CD8-positive, alpha-beta memory T cell (primary cell): ENCODE measurements around the gene CTNNA2. TPM values are rescaled to one million over a fixed set of nuclear protein-coding genes. Genes with fewer than 3 reads are reported as not detected.

ENCODE experiments used
- CTCF ChIA-PET: fragments of 350-600 bp; sonication (Branson Sonifier 250); formaldehyde crosslinking; loops from one replicate; lab custom pipeline; 2021; ENCODE audit warnings: antibody characterized with exemption; lab: Charles Lee
- POLR2A ChIA-PET: fragments of 350-600 bp; sonication (Branson Sonifier 250); formaldehyde crosslinking; loops from one replicate; lab custom pipeline; 2021; ENCODE audit warnings: antibody characterized with exemption; lab: Charles Lee
- DNase-seq, 5 donors: peaks; one replicate each; pipeline versions ENCODE4 v3.0.0 to v3.0.0-alpha.2; 2020 to 2022; ENCODE audit warnings: mixed read lengths in 1 of 5
- H3K27ac ChIP-seq: one replicate; pipeline ENCODE4 v1.7.0; 2013; ENCODE audit warnings: low read depth, mild to moderate bottlenecking, low read length, moderate library complexity
- H3K27me3 ChIP-seq: 2 replicates; pipeline ENCODE4 v1.7.0; 2013; ENCODE audit warnings: low read length, mild to moderate bottlenecking; ENCODE audit not compliant: insufficient read depth, poor library complexity, severe bottlenecking
- H3K36me3 ChIP-seq: 2 replicates; pipeline ENCODE4 v1.7.0; 2013; ENCODE audit warnings: mild to moderate bottlenecking, low read length, moderate library complexity; ENCODE audit not compliant: insufficient read depth
- H3K4me1 ChIP-seq: 2 replicates; pipeline ENCODE4 v1.7.0; 2013; ENCODE audit warnings: mild to moderate bottlenecking, low read length, moderate library complexity; ENCODE audit not compliant: insufficient read depth
- H3K4me3 ChIP-seq: 2 replicates; pipeline ENCODE4 v1.7.0; 2013; ENCODE audit warnings: mild to moderate bottlenecking, low read length
- H3K9me3 ChIP-seq: 2 replicates; pipeline ENCODE4 v1.7.0; 2013; ENCODE audit warnings: mild to moderate bottlenecking, low read length
- H3K27ac Mint-ChIP-seq, 8 donors: one replicate each; pipeline ENCODE4 v1.8.0; 2020 to 2021; ENCODE audit warnings: mixed read lengths in 8 of 8, mild to moderate bottlenecking in 6 of 8, inconsistent platforms in 3 of 8, moderate library complexity in 3 of 8
- H3K27me3 Mint-ChIP-seq, 2 donors: one replicate each; pipeline ENCODE4 v1.8.0; 2020 to 2021; ENCODE audit warnings: mixed read lengths in 2 of 2, mild to moderate bottlenecking in 1 of 2, moderate library complexity in 1 of 2
- H3K36me3 Mint-ChIP-seq, 3 donors: one replicate each; pipeline ENCODE4 v1.8.0; 2020 to 2021; ENCODE audit warnings: mixed read lengths in 3 of 3, inconsistent platforms in 1 of 3, mild to moderate bottlenecking in 1 of 3
- H3K4me1 Mint-ChIP-seq, 3 donors: one replicate each; pipeline ENCODE4 v1.8.0; 2020 to 2021; ENCODE audit warnings: mixed read lengths in 3 of 3, inconsistent platforms in 1 of 3, mild to moderate bottlenecking in 1 of 3
- H3K4me3 Mint-ChIP-seq, 7 donors: one replicate each; pipeline ENCODE4 v1.8.0; 2020 to 2021; ENCODE audit warnings: mixed read lengths in 7 of 7, mild to moderate bottlenecking in 6 of 7, moderate library complexity in 4 of 7, inconsistent platforms in 2 of 7
- H3K9me3 Mint-ChIP-seq, 5 donors: one replicate each; pipeline ENCODE4 v1.8.0; 2020 to 2022; ENCODE audit warnings: mixed read lengths in 5 of 5, mild to moderate bottlenecking in 3 of 5, moderate library complexity in 2 of 5, inconsistent platforms in 1 of 5
- polyA plus RNA-seq: library from polyadenylated mRNA; unstranded; fragments of 300-500 nt; fragmentation: Illumina TruSeq; gene quantifications from one replicate; pipeline ENCODE4 v1.2.3, GENCODE V29; 2021
- total RNA-seq, 2 experiments: library from RNA; stranded (reverse); gene quantifications; one replicate each; pipeline ENCODE4 v1.2.3, GENCODE V29; 2021

The CTNNA2 gene
- total and polyA plus RNA-seq, 3 experiments from 2014 or later = not detected

DNA sequence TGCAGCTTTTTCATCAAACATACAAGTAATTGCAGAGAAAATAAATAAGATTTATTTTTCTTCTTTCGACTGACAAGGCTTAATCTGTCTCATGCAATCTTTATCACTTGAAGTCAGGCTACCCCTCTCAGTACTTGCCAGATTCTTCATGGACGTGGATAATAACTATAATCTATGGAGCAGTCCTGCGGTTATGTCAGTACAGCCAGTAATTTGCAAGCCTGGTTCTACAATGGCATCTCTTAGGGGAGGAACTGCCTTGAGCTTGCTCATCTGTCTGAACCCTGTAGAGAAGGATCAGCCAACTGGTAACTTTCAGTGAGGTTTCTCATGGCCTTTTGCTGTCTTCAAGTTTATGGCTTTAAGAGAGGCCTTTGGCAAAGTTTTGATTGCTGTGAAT lies 827.2 kb downstream of the CTNNA2 start:
- no peaks in the 10 kb centered on the region for H3K36me3 Mint-ChIP-seq
- no peaks in the 10 kb centered on the region for H3K9me3 ChIP-seq
- no peak overlapping the region for H3K4me3 Mint-ChIP-seq
- no peaks in the 10 kb centered on the region for H3K4me1 ChIP-seq
- no peak overlapping the region for H3K27ac Mint-ChIP-seq
- no peaks in the 10 kb centered on the region for H3K4me1 Mint-ChIP-seq
- H3K9me3 Mint-ChIP-seq = peaks cover 6 to 9% (median 9%) of the 10 kb centered on the region in 5 donors
- POLR2A ChIA-PET = no interaction called here
- no peak for DNase-seq
- no peaks in the 10 kb centered on the region for H3K27me3 Mint-ChIP-seq
- no peaks in the 10 kb centered on the region for H3K36me3 ChIP-seq
- CTCF ChIA-PET = no interaction called here
- no peak overlapping the region for H3K4me3 ChIP-seq
- H3K27me3 ChIP-seq = no peaks in the 10 kb centered on the region
- H3K27ac ChIP-seq = no peak overlapping the region

DNA sequence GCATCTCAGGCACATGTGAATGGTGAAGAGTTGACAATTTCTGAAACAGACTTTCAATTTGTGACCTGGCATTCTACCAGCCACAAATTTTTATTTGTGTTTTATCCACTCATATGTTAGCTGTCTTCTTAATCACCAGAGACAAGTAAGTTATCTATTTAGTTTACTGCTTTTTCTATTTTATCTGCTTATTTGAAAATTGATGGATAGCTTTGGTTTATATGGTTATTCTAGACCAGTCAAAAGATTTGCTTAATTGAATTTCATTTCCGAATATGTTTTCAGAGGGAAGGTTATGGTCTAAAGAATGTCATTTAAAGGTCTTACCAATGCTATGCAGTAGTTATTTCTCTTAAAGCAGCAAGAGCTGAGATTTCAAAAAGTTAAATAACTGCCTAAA lies 835.2 kb downstream of the CTNNA2 start:
- Histone ChIP-seq H3K4me1 (no peaks in the 10 kb centered on the region), H3K4me3 (no peak overlapping the region), H3K9me3 (no peaks in the 10 kb centered on the region), H3K27me3 (no peaks in the 10 kb centered on the region), H3K36me3 (no peaks in the 10 kb centered on the region), H3K27ac (no peak overlapping the region)
- H3K9me3 Mint-ChIP-seq = peaks cover 0 to 16% (median 2%) of the 10 kb centered on the region in 5 donors
- DNase-seq = no peak
- H3K4me3 Mint-ChIP-seq = no peak overlapping the region
- H3K4me1 Mint-ChIP-seq = no peaks in the 10 kb centered on the region
- ChIA-PET POLR2A (no interaction called here), CTCF (no interaction called here)
- H3K36me3 Mint-ChIP-seq = no peaks in the 10 kb centered on the region
- peaks cover 0 to 1% of the 10 kb centered on the region in 2 donors for H3K27me3 Mint-ChIP-seq
- no peak overlapping the region for H3K27ac Mint-ChIP-seq

DNA sequence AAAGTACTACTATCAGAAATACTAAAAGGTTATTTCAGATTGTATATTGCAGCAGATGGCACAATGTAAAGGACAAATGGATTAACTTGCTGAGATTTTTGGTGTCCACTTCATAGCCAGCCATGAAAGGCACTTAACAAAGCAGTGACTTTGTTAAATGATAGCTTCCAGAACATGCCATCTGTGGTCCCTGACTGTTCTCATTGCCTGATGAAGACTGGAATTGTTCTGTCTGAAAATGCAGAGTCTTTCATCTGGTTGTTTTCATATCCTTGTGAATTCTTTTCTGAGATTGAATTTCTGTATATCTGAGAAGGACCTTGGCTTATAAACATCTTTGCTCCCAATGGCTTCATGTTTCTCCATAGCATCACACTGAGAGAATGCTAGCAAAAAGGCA lies 836.1 kb downstream of the CTNNA2 start:
- no peaks in the 10 kb centered on the region for H3K27me3 ChIP-seq
- H3K4me1 ChIP-seq = no peaks in the 10 kb centered on the region
- Mint-ChIP-seq H3K4me1 (no peaks in the 10 kb centered on the region), H3K9me3 (peaks cover under 1 to 12% (median 3%) of the 10 kb centered on the region in 5 donors), H3K4me3 (no peak overlapping the region), H3K27me3 (peaks cover 0 to 1% of the 10 kb centered on the region in 2 donors), H3K27ac (no peak overlapping the region), H3K36me3 (no peaks in the 10 kb centered on the region)
- H3K9me3 ChIP-seq = no peaks in the 10 kb centered on the region
- DNase-seq = no peak
- POLR2A ChIA-PET = no interaction called here
- CTCF ChIA-PET = no interaction called here
- H3K4me3 ChIP-seq = no peak overlapping the region
- no peaks in the 10 kb centered on the region for H3K36me3 ChIP-seq
- no peak overlapping the region for H3K27ac ChIP-seq

DNA sequence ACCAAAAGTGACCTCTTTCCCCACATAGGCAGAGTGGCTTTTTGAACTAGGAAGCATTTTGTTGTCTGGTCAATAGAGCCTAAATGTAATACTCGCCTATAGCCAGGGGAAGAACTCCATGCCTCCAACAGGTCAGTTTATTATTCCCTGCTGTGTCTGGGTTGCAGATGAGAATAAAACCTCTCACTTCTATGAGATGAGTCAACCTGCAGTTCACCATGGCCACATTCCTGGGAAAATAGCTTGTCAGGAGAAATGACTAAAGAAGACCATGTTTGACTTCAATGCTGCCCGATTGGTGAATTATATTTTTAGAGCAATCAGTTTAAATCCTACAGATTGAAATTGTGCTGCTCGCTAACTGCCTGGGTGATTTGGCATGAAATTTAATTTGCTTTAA lies 838.4 kb downstream of the CTNNA2 start:
- Mint-ChIP-seq H3K36me3 (no peaks in the 10 kb centered on the region), H3K9me3 (peaks cover 0 to 10% (median 4%) of the 10 kb centered on the region in 5 donors), H3K27ac (no peak overlapping the region), H3K4me3 (no peak overlapping the region), H3K27me3 (peaks cover 0 to 1% of the 10 kb centered on the region in 2 donors), H3K4me1 (no peaks in the 10 kb centered on the region)
- no peaks in the 10 kb centered on the region for H3K4me1 ChIP-seq
- no peaks in the 10 kb centered on the region for H3K27me3 ChIP-seq
- POLR2A ChIA-PET = no interaction called here
- H3K36me3 ChIP-seq = no peaks in the 10 kb centered on the region
- no peaks in the 10 kb centered on the region for H3K9me3 ChIP-seq
- DNase-seq = no peak
- CTCF ChIA-PET = no interaction called here
- H3K27ac ChIP-seq = no peak overlapping the region
- no peak overlapping the region for H3K4me3 ChIP-seq

DNA sequence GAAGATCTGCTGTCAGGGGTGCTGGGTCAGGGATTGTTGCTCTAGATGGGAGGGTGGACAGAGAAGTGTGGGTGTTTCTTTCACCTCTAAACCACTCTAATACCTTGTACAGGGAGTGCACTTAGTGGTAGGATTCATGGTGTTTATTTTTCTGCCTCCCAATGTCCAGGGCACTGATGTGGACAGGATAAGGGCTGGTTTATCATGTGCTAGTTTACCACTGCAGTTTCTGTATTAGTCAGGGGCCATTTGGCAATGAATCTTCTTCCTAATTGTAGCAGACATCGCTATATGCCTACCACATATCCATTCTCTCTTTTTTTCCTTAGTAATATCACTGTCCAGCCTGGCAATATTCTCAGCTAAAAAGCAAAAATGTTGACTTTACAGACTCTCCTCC lies 842.0 kb downstream of the CTNNA2 start:
- Histone ChIP-seq H3K27ac (no peak overlapping the region), H3K4me3 (no peak overlapping the region), H3K9me3 (no peaks in the 10 kb centered on the region), H3K27me3 (no peaks in the 10 kb centered on the region), H3K36me3 (no peaks in the 10 kb centered on the region), H3K4me1 (no peaks in the 10 kb centered on the region)
- ChIA-PET CTCF (no interaction called here), POLR2A (no interaction called here)
- H3K4me3 Mint-ChIP-seq = no peak overlapping the region
- DNase-seq = no peak
- H3K9me3 Mint-ChIP-seq = peaks cover 2 to 14% (median 4%) of the 10 kb centered on the region in 5 donors
- no peaks in the 10 kb centered on the region for H3K4me1 Mint-ChIP-seq
- H3K27ac Mint-ChIP-seq = no peak overlapping the region
- H3K36me3 Mint-ChIP-seq = no peaks in the 10 kb centered on the region
- H3K27me3 Mint-ChIP-seq = no peaks in the 10 kb centered on the region

DNA sequence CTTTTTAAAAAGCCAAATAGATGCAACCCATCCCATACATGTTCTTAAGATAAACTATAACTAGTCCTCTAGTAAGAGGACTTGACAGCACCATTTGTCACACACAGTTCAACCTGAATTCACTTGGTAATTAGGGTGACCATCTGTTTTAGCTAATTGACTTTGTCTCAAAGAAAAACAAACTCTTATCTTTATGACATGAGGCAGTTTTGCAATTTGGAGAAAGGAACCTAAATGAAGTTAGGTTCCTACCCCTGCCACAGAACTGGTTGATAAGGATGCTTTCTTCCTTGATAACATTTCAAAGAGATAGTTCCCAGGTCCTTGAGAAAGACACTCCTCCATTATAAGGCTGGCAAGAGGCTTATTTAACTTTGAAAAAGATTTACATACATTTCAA lies 849.1 kb downstream of the CTNNA2 start:
- Histone ChIP-seq H3K36me3 (no peaks in the 10 kb centered on the region), H3K4me3 (no peak overlapping the region), H3K4me1 (no peaks in the 10 kb centered on the region), H3K9me3 (no peaks in the 10 kb centered on the region), H3K27me3 (no peaks in the 10 kb centered on the region), H3K27ac (no peak overlapping the region)
- Mint-ChIP-seq H3K9me3 (peaks cover 2 to 19% (median 11%) of the 10 kb centered on the region in 5 donors), H3K36me3 (no peaks in the 10 kb centered on the region), H3K27me3 (no peaks in the 10 kb centered on the region), H3K27ac (no peak overlapping the region), H3K4me1 (no peaks in the 10 kb centered on the region), H3K4me3 (no peak overlapping the region)
- DNase-seq = no peak
- CTCF ChIA-PET = no interaction called here
- POLR2A ChIA-PET = no interaction called here

DNA sequence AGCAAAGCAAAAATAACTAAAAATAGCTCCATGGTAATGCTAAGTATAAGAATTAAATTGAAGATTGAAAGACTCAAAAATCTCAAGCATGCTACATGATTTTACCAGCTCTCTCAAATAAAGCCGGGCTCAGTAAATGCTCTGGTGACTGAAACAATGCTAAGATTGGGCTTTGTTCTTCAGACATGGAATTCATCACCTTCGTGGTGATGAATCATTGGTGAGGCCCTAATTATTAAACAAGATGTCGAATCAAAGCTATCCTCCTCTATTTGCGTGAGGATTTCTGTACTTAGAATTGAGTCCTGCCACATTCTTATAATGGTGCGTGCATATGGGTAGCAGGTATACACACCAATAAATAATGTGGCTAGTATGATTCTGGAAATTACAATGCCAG lies 850.5 kb downstream of the CTNNA2 start:
- H3K36me3 ChIP-seq = no peaks in the 10 kb centered on the region
- H3K27me3 Mint-ChIP-seq = no peaks in the 10 kb centered on the region
- ChIA-PET POLR2A (no interaction called here), CTCF (no interaction called here)
- no peaks in the 10 kb centered on the region for H3K36me3 Mint-ChIP-seq
- no peak overlapping the region for H3K4me3 Mint-ChIP-seq
- H3K4me1 ChIP-seq = no peaks in the 10 kb centered on the region
- H3K9me3 ChIP-seq = no peaks in the 10 kb centered on the region
- no peak overlapping the region for H3K27ac Mint-ChIP-seq
- H3K9me3 Mint-ChIP-seq = peaks cover 2 to 14% (median 11%) of the 10 kb centered on the region in 5 donors
- no peak for DNase-seq
- no peaks in the 10 kb centered on the region for H3K4me1 Mint-ChIP-seq
- H3K4me3 ChIP-seq = no peak overlapping the region
- H3K27ac ChIP-seq = no peak overlapping the region
- H3K27me3 ChIP-seq = no peaks in the 10 kb centered on the region

DNA sequence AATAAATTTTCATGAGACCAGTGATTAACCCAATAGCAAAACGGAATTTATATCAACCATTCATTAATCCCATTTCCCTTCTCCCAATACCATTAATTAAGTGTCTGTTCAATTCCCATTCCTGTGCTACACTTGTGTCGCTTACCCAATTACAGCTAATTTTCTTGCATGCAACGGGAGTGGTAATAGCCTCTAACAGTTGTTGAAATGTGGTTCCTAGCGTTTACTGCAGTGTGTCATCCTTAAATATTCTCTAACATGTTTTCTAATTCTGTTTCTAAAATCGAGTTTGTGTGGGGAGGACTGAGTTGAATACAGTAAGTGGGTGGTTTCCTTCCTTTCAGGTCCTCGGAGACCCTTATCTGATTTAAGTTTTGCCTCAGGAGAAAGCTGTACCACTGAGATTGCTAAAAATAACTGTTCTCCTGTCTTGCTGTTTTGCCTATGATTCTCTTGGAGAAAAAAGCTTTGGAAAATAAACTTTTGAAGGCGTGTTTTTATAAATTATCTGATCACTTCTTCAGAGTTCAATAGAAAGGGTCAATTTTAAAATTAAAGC lies 851.0 kb downstream of the CTNNA2 start:
- Mint-ChIP-seq H3K4me1 (no peaks in the 10 kb centered on the region), H3K27ac (no peak overlapping the region), H3K4me3 (no peak overlapping the region), H3K36me3 (no peaks in the 10 kb centered on the region), H3K9me3 (peaks cover 2 to 14% (median 11%) of the 10 kb centered on the region in 5 donors), H3K27me3 (no peaks in the 10 kb centered on the region)
- ChIA-PET POLR2A (no interaction called here), CTCF (no interaction called here)
- no peak for DNase-seq
- Histone ChIP-seq H3K27me3 (no peaks in the 10 kb centered on the region), H3K4me3 (no peak overlapping the region), H3K9me3 (no peaks in the 10 kb centered on the region), H3K36me3 (no peaks in the 10 kb centered on the region), H3K4me1 (no peaks in the 10 kb centered on the region), H3K27ac (no peak overlapping the region)
